ENCODE data around the gene ATP6V0A1.
"Not testable (repeated sequence)": the region's sequence is repeated elsewhere in the genome, so short reads cannot be mapped to it uniquely, and the experiment has no call there.

ATP6V0A1 gene

DNA sequence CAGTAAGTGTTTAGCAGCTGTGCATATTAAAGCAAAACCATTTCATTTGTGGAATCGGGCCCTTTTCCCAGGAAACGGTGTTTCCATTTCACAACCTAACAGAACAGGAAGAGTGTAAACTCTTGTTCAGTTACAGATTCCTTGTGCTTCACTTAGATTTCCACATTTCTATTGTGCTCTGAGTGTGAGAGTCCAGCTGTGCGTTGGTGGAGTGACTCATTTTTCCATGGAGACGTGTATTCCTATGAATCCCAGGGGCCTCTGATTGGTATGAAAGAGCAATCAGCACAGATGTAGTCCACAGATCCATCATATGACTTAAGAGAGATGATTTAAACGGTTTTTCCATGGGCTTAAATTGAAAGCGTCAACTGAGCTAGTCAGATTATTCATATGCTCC, 22.3 kb upstream of the ATP6V0A1 start:
- no peak for DNase-seq (ENCODE audit: low read depth in 2 of 2)

DNA sequence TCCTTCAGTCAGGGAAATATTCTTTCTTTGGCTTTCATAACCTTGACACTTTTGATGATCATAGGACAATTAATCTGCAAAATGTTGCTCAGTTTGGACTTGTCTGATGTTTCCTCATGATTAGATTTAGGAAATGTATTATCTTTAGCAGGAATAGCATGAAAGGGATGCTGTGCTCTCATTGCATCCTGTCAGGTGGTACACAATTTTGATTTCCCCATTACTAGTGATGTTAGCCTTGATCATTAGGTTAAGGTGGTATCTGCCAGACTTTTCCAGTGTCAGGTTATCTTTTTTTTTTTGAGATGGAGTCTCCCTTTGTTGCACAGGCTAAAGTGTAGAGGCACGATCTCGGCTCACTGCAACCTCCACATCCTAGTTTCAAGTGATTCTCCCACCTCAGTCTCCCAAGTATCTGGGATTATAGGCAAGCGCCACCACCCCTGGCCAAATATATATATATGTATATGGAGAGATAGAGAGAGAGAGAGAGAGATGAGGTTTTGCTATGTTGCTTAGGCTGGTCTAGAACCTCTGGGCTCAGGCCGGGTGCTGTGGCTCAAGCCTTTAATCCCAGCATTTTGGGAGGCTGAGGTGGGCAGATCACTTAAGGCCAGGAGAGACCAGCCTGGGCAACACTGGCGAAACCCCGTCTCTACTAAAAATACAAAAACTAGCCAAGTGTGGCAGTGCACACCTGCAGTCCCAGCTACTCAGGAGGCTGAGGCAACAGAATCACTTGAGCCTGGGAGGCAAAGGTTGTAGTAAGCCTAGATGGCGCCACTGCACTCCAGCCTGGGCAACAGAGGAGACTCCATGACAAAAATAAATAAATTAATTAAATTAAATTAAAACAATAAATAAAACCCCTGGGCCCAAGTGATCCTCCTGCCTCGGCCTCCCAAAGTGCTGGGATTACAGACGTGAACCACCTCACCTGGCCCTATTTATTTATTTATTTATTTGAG, 19.8 kb upstream of the ATP6V0A1 start:
- no peak for DNase-seq (ENCODE audit: low read depth in 2 of 2)

DNA sequence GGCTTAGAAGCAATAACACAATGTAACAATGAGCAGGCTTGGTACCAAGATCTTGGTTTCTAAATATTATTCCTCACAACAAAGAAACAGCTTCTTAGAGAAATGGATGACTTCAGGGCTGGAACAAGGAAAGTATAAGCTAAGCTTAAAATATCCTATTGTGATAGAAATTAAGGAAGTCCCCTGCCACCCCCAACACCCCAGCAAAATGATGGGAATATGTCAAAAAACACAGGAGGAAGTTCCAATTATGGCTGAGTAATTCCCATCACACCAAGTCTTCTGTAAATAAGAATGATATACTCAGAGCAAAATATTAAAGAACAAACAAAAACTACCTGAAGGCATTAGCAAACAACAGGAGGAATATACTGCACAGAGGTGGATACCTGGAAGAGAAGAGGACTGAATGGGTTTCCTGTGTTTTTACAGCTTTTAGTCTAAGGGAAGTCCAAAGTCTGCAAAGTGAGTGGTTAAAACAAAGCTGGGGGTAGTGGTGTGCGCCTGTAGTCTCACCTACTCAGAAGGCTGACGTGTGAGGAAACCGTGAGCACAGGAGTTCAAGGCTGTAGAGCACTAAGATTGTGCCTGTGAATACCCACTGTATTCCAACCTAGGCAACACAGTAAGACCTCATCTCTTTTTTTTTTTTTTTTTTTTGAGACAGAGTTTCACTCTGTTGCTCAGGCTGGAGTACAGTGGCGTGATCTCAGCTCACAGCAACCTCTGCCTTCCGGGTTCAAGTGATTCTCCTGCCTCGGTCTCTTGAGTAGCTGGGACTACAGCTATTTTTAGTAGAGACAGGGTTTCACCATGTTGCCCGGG, 17.1 kb upstream of the ATP6V0A1 start:
- no peak for DNase-seq (ENCODE audit: low read depth in 2 of 2)

DNA sequence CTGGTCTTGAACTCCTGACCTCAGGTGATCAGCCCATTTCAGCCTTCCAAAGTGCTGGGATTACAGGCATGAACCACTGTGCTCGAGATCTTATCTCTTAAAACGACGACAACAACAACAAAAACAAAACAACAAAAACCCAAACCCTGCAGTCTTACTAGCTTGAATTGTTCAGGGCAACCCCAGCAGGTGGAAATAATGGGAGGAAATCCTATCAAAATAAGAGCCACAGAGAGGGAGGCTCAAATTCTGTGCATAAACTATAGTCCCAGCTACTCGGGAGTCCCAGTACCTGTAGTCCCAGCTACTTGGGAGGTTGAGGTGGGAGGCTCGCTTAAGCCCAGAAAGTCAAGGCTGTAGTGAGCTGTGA, 16.5 kb upstream of the ATP6V0A1 start:
- no peak for DNase-seq (ENCODE audit: low read depth in 2 of 2)

DNA sequence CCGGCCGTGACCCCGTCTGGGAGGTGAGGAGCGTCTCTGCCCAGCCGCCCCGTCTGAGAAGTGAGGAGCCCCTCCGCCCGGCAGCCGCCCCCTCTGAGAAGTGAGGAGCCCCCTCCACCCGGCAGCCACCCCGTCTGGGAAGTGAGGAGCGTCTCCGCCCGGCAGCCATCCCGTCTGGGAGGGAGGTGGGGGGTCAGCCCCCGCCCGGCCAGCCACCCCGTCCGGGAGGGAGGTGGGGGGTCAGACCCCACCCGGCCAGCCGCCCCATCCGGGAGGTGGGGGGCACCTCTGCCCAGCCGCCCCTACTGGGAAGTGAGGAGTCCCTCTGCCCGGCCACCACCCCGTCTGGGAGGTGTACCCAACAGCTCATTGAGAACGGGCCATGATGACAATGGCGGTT, 9.5 kb upstream of the ATP6V0A1 start:
- not testable (repeated sequence) for DNase-seq (ENCODE audit: low read depth in 2 of 2)

DNA sequence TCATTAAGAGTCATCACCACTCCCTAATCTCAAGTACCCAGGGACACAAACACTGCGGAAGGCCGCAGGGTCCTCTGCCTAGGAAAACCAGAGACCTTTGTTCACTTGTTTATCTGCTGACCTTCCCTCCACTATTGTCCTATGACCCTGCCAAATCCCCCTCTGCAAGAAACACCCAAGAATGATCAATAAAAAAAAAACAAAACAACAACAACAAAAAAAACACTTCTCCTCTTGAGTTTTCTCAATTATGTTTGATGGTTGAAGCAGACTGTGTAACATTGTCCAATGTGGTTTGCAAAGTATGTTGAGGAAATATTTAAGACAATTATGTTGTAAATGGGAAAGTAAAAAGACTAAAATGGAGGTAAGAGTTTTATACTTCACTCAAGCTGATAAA, 8.8 kb upstream of the ATP6V0A1 start:
- not testable (repeated sequence) for DNase-seq (ENCODE audit: low read depth in 2 of 2)

DNA sequence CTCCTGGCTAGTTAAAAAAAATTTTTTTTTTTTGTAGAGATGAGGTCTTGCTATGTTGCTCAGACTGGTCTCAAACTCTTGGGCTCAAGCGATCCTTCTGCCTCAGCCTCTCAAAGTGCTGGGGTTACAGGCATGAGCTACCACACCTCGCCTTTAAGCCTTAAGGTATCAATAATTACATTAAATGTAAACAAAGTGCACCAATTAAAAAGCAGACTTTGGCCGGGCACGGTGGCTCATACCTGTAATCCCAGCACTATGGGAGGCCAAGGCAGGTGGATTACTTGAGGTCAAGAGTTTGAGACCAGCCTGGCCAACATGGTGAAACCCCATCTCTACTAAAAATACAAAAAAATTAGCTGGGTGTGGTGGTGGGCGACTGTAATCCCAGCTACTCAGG, 7.4 kb upstream of the ATP6V0A1 start:
- DNase-seq (ENCODE audit: low read depth in 2 of 2): not testable (repeated sequence)

DNA sequence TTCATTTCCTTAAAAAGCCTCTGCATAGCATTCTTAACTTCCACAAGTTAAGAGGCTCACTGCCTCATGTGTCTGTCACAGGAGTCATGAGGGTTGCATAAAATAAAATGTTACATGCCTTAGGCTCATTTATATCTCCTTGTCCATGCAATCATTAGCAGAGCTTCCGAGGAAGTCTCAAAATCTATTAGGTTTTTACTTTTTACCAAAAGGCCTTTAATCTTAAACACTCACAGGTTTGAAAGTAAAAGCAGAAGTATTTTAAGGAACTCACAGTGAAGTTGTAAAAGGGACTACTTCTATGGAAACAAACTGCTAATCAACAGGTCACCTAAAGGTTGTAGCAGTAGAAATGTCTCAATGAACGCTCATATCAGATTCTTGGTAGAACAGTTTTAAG, 5.2 kb upstream of the ATP6V0A1 start:
- DNase-seq (ENCODE audit: low read depth in 2 of 2): no peak

DNA sequence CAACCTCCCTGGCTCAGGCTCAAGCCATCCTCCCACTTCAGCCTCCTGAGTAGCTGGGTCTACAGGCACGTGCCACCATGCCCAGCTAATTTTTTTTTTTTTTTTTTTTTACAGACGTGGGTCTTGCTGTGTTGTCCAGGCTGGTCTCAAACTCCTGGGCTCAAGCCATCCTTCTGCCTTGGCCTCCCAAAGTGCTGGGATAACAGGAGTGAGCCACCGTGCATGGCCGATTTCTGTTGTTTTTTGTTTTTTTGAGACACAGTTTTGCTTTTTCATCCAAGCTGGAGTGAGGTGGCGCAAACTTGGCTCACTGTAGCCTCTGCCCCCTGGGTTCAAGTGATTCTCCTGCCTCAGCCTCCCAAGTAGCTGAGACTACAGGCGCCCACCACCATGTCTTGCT, 3.7 kb upstream of the ATP6V0A1 start:
- not testable (repeated sequence) for DNase-seq (ENCODE audit: low read depth in 2 of 2)

DNA sequence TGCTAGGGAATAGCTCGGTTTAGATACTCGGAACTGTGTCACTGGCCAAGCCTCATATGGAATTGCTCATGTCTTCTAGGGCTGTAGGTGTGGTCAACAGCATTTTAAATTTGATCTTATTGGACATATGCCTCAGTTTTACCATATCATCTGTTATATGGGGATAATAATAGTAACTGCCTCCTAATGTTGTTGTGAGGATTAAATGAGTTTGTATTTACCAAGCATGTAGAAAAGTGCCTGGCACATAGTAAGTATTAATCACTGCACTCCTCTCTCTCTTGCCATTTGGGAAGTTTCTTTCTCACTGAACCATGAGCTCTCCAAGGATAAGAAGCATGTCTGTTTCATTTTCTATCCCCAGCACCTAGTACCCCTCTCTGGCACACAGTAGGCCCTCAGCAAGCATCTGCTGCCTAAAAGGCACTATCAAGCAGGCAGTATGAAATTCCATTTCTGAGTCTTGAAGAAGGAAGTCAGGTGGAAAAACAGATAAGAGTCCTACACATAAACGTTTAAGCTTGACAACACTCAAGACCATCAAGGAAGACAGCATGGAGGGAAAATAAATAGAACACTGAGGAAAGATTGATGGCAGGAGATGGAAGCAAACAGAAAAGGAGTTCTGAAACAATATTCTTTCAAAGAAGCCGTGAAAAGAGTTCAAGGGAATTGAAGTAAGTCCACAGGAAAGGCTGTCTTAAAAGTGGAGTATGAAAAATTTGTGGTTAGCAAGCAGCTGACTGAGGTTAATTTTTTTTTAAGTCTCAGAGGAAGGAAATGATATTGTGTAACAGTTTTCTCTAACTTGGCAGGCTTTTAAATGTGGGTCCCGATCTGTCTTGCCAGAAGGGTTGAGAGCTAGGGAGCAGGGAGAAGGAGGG, 2.2 kb upstream of the ATP6V0A1 start:
- no peak for DNase-seq (ENCODE audit: low read depth in 2 of 2)

DNA sequence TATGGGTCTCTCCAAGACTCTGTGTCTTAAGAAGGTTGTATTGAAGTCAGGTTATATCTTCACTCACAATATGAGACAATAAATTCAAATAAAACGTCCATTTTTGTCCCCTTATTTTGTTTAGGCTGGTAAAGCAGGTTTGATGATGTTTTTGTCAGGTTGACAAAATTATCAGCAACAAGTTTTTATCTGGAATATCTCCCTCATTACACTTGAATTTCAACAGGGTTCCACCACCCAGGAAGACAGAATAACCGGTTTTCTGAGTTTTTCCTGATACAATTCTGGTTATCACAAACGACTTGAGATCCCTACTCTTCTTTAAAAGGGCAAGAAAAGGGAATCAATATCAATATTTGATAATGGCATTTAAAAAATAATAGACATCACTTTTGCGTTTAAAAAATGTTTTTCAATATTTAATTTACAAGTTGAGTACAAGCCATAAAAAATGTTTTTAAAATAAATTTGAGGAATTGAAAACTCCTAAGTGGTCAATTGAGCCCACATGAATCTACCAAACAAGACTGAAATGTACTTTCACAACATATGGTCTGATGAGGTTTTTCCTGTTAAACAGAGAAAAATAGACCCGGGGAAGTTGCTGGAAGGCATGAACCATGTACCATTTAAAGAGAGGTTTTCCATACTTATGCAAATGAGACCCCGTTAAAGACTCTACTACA, 1.4 kb upstream of the ATP6V0A1 start:
- no peak for DNase-seq (ENCODE audit: low read depth in 2 of 2)

DNA sequence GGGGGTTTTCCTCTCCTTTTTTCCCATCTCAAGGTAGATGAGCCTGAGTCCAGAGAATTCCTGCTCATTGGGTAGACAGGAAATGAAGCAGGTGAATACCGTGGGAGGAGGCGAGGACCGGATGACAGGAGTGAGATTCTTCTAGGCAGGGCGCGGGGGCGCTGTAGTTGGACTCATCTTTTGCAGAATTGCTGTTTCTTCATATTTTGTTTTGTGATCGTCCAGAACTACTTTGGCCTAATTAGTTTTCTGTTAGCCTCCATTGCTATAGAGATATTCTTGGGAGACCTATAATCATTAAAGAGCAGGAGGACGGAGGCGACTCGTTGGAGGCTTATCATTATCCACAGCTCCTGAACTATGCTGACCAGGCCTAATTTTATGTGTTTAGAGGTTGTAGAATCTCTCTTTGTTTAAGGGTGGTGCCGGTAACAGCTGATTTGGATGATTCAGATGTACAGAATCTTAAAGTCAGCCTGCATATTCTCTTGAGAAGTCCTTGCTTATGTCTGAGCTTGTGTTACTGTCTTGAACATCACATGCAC, 650 bp downstream of the ATP6V0A1 start:
- DNase-seq (ENCODE audit: low read depth in 2 of 2): no peak

DNA sequence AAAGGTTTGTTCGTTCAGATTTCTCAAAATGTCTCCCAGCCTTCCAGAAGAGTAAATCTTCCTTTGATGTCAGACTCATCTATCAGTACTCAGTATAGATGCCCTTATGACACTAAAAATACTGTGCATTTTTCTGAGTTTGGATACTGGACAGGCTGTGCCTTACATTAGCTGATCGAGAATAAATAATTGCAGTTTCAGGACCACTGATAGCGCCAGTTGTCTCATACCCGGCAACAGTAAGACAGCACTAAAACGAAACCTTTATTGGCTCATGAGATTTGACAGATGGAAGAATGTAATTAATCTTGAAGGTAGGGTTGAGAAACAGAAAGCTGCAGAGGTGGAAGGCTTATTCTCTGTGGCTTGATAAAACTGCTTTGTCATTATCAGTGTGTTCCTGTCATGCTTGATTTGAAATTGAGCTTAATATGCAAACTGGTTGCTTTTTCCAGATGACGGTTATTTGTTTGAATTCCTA, 1.2 kb downstream of the ATP6V0A1 start:
- no peak for DNase-seq (ENCODE audit: low read depth in 2 of 2)

DNA sequence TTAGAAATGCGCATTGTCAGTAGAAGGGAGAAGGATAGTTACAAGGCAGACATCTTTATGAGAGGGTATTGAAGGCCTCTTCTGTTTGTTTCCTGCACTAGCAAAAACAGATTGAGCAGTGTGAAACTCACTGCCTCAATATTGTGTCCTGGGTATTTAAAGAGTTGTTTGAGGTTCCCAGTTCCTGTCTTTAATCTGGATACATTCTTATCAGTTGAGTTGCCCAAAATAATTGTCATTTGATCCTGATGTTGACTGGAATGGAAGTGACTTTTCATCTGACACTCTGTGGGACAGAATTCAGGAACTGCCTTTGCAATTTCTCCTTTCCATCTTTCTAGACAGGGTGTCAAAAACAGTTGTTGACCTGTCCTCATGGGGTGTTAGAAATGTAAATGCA, 1.7 kb downstream of the ATP6V0A1 start:
- DNase-seq (ENCODE audit: low read depth in 2 of 2): no peak

DNA sequence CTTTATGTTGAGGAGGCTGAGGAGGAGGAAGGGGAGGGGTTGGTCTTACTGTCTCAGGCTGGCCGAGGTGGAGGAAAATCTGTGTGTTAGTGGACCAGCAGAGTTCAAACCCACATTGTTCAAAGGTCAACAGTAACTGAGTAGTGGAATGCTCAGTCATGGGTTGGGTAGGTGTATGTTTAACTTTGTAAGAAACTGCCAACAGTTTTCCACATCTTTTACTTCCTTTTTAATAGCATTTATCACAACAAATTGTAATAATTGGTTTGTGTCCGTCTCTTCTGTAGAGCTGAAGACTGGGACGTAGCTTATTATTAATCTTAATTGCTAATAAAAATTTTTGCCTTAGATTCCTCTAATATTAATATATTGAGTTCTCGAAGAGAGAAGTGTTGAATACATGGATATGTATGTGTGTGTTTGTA, 5.3 kb downstream of the ATP6V0A1 start:
- no peak for DNase-seq (ENCODE audit: low read depth in 2 of 2)

DNA sequence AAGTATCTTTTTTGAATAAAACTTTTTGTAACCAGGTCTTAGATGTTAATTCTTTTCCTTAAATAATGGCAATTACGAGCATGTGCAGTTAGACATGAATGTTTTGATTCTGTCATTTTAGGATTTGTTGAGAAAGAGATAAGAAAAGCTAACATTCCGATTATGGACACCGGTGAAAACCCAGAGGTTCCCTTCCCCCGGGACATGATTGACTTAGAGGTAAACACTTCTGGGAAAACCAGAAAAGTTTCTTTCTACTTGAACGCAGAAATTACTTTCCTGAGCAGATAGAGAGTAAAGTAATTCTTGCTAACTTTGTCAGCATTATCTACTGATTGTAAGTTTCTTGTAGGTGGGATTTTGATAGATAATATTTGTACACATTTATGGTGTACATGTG, 9.2 kb downstream of the ATP6V0A1 start:
- no peak for DNase-seq (ENCODE audit: low read depth in 2 of 2)

DNA sequence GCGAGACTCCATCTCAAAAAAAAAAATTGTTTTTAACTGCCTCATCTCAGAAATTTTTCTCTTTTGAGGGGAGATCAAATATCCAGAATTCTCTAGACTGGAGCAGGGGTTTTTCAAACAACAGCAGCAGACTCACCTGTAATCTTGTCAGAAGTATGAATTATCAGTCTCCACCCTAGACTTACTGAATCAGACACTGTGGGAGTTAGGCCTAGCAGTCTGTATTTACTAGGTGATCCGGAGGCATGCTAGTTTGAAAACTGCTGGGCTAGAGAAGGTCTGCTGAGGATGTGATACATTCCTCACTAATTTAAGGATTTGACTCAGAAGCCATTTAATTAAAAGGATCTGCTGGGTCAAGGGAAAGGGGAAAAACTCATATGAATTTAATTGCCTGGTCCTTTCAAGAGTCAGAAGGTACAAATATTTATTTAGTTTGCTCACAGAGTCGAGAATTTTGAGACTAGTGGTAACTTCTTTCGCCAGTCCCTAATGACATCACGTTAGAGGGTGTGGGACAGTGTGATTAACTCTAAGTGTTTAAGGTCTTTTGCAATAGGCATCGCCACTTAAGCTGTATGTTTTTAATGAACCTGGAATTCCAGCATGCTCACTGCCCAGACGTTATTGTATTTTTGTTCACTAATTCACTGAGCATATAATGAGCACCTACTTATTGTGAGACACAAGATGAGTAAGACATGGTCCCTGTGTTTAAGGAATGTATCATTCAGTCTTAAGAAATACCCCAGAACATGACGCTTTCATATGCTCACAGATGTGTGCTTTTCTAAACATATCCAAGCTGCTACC, 14.2 kb downstream of the ATP6V0A1 start:
- no peak for DNase-seq (ENCODE audit: low read depth in 2 of 2)

DNA sequence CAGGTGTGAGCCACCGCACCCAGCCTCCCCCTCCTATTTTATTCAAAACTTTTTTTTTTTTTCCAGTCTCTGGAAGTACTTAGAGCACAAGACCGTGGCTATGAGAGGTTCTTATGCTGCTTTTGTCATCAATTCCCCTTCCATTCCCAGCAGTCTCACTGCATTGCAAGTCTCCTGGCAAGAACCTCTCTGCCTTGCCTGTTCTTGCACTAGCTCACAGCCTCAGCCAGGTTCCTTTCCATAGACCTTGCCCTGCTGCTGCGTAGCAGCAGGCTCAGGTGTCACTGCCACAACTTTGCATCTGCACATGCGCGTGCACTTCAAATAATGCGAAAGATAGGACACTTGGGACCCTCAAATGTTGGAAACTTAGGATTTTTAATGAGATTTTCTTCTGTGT, 15.6 kb downstream of the ATP6V0A1 start:
- no peak for DNase-seq (ENCODE audit: low read depth in 2 of 2)

DNA sequence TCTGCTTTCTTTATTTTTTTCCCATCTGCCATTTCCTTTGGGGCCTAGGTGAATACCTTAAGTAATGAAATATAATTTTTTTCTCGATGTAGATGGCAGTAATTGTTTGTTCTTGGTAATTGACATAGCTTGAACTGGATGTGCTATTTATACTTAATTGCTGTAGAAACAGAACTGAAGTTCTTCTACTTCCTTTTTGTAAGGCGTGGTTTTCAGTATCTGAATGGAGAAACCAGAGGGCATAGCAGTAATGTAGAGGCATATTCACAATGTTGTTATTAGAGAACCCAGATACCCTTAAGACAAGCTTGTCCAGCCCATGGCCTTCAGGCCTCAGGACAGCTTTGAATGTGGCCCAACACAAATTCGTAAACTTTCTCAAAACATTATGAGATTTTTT, 16.4 kb downstream of the ATP6V0A1 start:
- no peak for DNase-seq (ENCODE audit: low read depth in 2 of 2)

DNA sequence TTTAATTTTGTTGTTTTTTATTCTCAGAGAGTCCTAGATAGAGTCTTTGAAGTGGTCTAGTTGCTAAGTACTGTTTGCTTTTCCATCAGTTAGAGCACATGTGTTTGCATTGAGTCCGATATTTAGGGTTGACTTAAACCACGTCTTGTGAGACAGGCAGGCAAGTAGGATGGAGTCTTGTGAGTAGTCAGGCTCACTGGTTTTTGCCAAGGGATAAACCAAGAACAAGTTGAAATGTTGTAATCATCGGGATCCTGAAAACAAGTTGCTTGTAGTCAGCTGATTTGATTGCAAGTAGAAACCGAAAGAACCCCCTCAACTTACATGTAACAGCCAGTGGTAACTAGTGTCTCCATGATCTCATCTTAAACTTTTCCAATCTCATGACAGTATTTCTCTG, 17.2 kb downstream of the ATP6V0A1 start:
- no peak for DNase-seq (ENCODE audit: low read depth in 2 of 2)

Measured in activated CD8-positive, alpha-beta memory T cell treated with anti-CD3 and anti-CD28 coated beads for 4 hours (primary cell).